Stimulated activated CD4-positive, alpha-beta T cell treated with anti-CD3 and anti-CD28 coated beads, Interleukin-12 subunit alpha, Interleukin-12 subunit beta, amount 100 ng/mL, for 24 hours (primary cell): Measurements from ENCODE around the gene GAK.

Experiments
- DNase-seq, 2 experiments: peaks; one replicate each; pipeline ENCODE4 v3.0.0-alpha.2; 2020; ENCODE audit warnings: low read depth in 2 of 2

GAK gene

DNA sequence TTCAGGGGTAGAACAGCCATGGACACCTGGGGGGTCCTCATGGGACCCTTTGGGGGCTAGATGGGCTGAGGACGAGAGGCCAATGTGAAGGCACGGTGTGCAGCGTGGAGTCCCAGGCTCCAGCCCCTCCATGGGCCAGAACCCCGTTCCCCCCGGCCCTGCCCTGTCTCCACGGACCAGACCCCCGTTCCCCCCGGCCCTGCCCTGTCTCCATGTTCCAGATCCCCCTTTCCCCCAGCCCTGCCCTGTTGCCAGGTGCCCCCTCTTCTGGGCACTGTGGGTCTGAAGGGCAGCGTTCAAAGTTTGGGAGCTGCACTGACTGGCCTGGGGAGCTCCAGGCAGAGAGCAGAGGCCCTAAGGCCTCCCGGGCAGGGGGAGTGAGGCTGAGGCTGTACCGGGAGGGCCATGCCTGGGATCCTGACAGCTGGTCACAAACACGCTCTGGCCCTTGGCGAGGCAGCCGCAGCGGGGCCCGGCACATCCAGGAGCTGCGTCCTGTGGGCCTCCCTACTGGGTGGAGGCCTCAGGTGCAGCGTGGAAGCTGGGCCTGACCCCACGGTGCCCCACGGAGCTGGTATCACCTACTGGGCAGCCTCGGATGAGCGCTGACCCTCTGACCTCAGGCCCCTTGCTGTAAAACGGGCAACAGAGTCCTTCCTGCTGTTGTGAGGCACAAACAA lies 32.4 kb upstream of the GAK start:
- no peak for DNase-seq

DNA sequence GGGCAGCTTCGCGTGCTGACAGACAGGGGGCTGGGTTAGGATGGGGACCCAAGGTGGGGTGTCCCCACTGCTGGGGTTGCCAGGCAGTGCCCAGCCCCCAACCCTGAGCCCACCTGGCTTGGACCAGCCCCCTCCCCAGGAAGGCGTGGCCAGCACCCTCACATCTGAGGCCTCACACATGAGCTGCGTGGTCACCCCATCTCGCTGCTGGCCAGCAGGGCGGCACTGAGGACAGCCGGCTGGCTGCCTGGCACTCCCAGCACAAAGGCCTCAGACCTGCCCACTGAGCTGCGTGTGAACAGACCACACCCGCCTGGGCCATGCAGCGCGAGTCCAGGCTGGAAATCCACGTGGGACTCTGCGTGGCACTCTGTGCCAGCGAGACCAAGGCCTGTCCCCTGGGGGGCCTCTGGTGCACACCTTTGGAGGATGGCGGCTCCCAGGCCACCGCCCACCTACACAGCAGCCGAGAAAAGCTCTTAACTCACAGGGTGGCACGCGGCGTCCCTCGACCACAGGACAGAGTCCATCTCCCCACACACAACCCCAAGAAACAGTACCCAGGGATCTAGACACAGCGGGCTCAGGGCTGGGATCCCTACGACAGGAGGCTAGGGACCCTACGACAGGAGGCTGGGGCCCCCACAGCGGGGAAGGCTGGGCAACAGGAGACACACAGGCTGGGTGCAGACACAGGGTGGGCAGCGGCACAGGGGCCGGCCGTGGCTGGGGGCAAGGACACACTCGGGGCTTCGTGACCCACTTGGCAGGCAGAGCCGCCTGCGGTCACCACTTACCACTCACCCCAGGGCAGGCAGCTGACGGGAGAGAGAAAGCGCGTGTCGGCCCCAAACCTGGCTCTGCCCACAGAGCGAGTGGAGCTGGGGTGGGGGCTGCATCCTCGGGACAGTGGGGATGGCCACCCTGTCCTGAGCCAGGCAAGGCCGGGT lies 31.4 kb upstream of the GAK start:
- DNase-seq = no peak

DNA sequence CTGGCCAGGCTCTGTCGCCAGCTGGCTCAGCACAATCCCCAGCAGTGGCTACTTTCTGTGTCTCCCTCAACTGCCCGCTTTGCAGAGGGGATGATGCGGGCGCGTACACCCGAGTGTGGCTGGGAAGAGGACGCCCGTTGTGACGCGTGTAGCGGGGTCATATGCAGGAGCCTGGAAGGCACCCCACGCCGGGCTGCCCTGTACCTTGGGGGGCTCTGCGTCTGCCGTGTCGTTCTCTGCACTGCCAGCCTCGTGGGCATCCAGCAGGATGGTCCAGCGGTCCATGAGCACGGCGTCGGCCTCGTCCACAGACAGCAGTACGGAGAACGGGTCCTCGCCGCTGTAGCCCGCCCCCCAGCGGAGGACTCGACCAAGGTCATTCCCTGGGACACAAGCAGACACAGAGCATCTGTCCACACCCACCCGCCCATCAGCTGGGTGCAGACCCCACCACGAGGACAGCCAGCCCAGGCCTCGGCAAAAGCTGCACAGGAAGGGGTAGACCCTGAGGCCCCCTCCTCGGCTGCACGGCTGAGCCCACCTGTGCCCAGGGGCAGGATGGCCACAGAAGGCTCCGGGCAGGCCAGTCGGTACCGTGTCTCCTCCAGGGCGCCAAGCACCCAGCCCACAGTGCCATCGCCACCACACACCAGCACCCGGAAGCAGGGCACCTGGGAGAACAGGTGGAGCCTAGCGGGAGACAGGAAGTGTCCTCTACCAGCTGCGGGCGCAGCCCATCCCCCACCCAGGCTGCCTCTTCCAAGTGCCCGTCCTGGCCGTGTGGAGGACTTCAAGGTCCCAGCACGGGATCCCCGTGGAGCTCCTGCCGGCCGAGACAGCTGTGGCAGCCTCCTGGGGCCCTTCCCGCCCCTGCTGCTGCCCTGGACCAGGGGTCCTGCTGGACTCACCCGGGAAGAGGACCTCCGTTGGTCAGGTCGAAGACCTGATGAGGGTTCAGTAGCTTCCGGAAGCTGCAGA lies 30.4 kb upstream of the GAK start:
- DNase-seq = no peak

DNA sequence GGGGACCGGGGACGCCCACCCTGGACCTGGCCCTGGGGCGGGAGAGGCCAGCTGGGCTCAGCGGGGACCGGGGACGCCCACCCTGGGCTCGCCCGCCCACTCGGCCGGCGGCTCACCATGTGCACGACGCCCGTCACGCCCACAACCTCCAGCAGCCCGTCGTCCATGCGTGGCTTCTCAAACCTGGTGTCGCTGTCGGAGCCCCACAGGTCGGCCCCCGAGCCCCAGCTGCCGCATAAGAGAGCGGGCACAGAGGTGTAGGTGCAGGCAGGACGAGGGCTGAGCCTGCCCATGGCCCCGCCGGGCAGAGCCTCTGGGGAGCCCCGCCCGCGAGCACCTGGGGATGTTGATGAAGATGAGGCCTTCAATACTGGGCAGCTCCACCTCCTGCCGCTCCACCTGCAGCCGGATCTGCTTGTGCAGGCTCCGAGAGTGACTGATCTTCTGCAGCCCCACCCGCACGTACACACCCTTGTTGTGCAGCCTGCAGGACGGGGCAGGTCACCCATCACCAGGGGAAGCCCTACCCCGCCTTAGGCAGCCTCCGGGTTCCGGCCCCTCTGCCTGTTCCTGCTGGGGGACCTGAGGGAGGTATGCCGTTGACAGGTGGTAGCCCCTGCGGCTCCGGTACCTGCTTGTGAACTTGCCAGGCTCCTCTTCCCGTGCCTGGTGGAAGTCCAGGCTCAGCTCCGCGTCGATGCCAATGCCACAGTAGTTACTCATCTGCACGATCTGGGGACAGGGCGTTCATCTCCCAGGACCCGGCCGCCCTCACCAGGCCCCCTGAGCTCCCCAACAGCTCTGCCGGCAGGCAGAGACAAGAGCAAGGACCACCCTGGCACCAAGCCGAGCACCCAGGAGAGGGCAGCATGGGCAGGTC lies 29.5 kb upstream of the GAK start:
- DNase-seq = no peak

DNA sequence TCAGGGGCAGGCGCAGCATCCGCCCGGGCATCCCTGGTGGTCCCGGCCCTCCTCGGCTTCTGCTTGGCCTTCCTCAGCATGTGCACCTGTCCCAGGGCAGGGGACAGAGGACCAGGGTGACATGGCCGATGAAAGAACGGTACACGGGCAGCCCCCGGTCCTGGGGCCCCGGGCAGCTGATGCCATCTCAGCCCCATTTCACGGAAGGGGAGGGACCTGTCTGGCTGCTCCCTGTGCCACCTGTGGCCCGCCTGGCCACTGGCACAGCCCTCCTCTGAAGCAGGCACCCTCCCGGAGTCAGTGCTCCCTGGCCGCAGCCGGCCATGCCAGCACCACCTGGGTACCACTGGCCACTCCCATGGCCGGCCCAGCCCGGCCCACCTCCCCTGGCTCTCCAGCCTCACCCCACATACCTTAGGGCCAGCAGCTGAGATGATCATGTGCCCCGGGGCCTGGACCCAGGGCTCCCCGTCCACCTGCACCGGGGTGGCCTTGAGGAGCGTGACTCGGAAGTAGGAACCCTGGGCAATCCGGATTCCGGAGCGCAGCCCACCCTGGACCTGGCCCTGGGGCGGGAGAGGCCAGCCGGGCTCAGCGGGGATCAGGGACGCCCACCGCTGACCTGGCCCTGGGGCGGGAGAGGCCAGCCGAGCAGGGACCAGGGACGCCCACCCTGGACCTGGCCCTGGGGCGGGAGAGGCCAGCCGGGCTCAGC lies 28.7 kb upstream of the GAK start:
- no peak for DNase-seq

DNA sequence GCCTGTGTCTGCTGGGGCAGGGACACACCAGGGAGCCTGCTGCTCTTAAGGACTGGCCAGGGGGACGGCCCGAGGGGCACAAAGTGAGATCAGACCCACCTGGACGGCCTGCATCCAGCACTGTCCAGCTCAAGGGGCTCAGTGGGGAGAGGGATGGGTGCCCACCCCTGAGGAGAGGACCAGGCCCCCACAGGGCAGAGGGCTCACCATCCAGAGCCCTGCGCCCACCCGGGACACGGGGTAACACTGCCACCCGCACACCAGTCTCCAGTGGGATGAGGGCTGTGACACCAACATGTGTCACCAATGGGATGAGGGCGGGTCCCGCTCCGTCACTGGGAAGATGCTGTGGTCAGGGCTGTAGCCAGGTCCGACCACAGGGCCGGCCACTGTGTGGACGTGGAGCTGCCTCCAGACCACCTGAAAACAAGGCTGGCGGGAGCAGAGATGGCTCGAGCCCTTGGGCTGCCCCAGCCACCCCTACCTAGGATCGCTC lies 28.1 kb upstream of the GAK start:
- no peak for DNase-seq

DNA sequence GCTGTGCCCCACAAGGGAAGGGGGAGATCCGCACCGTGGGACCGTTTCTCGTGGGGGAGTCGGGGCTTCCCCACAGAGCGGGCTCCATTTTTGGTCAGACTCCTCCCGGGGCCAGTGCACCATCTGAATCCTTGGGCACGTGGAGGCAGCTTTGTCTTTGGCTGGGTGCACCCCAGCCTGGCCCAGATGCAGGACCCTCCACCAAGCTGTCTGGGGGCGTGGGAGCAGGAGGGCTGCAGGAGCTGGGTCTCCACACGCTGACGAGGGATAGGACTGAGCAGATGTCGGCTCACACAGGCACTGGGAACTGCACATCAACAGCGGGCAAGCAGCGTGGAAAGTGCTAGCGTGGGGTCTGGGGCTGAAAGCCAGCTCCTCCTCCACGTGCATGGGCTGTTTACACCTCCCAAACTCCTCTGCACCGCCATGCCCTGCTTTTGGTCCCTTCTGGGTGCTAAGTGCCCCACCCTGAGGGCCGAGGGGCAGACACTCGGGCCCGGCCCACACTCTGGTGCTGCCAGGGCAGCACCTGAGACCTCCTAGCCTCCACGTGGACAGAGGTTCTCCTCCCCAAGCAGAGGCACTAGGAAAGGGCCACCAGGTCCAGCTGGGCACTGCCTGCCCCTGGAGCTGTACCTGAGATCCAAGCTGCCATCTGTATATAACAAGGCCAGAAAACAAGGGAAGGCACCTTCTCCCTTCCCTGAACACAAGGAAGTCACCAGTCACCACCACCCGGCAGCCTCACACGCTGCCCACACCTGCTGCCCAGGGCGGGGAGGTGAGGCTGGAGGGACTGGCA lies 27.4 kb upstream of the GAK start:
- DNase-seq = no peak

DNA sequence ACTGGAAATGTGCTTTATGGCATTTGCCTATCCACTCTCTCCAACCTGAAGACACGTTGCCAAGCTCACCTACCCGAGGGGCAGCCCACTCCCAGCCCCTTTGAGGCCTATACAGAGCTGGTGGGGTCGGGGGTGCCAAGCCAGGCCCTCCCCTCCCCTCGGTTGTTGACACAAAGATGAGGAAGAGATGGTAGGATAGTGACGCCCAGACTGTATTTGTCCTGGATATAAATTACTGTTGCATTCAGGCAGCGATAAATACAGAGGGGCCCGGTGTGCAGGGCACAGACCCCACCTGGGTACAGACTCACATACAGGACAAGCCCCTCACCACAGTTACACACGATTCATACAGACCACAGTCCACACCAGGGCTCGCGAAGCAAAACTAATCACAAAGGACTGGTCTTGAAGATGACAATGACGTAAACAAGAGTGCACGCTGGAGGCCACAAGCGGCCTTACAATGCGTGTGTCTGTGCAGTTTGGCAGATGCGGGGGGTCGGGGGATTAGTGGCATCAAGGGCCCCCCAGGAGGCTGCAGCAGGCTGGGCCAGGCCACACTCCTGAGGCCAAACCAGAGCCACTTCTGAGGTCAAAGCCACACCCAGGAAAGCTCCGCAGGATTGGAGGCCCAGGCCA lies 26.7 kb upstream of the GAK start:
- DNase-seq = no peak

DNA sequence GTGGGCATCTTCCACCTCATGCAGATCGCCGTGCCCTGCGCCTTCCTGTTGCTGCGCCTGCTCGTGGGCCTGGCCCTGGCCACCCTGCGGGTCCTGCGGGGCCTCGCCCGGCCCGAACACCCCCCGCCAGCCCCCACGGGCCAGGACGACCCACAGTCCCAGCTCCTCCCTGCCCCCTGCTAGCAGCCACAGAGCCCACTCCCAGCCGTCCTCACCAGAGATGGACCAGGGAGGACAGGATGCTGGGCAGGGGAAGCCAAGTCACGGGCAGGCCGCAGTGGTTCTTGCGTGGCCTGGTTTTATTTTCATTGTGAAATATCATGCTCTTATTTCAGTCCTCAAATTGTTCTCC lies 26.2 kb upstream of the GAK start:
- DNase-seq = no peak

DNA sequence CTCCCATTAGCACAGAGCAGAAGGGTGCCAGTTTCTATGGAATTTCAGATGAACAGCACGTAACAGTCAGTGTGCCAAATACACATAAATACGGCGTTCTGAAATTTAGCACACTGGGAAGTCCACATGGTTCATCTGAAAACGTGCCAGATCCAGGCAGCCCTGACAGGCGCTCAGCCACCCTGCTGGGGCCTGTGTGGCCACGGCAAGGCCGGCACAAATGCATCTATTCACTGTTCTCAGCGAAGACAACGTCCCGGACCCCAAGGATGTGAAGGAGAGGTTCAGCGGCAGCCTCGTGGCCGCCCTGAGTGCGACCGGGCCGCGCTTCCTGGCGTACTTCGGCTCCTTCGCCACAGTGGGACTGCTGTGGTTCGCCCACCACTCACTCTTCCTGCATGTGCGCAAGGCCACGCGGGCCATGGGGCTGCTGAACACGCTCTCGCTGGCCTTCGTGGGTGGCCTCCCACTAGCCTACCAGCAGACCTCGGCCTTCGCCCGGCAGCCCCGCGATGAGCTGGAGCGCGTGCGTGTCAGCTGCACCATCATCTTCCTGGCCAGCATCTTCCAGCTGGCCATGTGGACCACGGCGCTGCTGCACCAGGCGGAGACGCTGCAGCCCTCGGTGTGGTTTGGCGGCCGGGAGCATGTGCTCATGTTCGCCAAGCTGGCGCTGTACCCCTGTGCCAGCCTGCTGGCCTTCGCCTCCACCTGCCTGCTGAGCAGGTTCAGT lies 25.6 kb upstream of the GAK start:
- DNase-seq = no peak

DNA sequence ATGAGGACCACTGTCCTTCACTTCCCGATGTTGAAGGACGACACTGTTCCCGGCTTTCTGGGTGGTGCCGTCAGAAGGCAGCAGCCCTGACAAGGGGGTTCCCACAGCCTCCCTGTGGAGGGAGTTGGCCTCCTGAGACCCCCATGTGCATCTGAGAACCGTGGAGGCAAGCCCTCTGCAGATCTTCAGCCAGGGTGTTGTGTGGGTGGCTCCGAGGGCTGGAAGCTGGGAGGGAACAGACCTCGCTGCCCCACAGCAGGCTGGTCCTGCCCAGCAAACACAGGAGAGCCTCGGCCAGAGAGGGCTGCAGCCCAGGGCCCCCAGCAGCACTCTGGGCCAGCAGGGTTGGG lies 25.1 kb upstream of the GAK start:
- no peak for DNase-seq

DNA sequence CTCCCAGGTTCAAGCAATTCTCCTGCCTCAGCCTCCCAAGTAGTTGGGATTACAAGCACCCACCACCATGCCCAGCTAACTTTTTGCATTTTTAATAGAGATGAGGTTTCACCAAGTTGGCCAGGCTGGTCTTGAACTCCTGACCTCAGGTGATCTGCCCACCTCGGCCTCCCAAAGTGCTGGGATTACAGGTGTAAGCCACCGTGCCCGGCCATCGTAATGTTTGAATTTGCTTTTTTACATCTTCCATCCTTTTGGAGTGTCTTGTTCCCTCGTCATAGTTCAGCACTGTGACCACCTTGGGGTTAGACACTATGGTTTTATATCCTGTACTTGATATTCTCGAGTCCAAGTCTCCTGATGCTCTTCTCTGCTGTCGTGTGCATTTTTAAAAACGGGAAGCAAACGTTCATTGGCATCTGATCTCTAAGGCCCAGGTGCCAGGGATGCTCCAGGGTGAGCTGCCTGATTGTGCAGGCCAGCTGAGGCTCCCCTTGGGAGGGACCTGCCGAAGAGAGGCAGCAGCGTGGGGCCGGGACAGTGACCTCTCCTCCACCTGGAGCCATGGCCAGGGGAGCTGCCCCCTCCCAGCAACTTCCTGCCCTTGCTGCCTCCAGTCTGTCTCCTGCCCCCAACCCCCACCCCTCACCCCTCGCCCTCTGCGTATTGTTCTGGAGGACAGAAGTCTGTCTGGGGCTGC lies 24.6 kb upstream of the GAK start:
- DNase-seq = no peak

DNA sequence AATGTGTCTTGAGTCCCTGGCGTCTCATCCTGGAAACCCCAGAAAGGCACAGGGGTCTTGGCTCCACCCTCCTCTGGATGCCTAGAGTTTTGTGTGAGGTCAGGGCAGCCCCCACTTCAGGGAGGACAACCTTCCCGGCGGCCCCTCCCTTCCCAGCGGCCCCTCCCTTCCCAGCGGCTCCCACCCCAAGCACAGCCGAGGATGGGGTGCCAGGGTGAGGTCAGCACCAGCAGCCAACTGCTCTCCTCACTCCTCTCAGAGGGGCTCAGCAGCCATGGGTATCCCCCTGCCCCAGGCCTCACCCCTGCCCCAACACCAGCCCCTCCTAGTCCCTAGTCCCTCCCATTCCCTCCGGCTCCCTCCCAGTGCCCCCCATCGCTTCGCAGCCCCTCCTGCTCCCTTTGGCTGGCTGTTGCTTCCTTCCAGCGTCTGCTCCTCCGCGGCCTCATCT lies 23.8 kb upstream of the GAK start:
- no peak for DNase-seq

DNA sequence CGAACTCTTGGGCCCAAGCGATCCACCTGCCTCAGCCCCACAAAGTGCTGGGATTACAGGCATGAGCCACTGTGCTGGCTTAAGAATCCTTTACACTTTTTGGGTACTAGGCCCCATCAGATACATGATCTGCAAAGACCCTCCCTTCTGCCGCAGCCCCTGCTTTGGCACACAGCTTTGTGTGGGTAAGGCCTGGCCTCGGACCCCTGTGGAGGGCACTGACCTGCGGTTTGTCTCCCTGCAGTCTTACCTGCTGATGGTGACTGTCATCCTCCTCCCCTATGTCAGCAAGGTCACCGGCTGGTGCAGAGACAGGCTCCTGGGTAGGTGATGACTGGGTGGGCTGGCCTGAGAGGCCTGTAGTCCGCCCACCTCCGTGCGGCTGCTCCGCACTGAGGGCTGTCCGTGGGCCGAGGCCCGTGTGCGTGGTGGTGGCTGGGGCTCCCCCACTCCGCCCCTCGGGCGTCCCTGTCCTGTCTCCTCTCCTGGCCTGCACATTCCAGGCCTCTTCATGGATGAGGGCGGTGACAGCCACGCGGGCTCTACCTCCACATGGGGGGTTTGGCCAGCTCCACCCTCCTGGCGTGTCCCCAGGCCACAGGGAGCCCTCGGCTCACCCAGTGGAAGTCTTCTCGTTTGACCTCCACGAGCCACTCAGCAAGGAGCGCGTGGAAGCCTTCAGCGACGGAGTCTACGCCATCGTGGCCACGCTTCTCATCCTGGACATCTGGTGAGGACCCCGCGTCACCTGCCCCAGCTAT lies 23.2 kb upstream of the GAK start:
- no peak for DNase-seq

DNA sequence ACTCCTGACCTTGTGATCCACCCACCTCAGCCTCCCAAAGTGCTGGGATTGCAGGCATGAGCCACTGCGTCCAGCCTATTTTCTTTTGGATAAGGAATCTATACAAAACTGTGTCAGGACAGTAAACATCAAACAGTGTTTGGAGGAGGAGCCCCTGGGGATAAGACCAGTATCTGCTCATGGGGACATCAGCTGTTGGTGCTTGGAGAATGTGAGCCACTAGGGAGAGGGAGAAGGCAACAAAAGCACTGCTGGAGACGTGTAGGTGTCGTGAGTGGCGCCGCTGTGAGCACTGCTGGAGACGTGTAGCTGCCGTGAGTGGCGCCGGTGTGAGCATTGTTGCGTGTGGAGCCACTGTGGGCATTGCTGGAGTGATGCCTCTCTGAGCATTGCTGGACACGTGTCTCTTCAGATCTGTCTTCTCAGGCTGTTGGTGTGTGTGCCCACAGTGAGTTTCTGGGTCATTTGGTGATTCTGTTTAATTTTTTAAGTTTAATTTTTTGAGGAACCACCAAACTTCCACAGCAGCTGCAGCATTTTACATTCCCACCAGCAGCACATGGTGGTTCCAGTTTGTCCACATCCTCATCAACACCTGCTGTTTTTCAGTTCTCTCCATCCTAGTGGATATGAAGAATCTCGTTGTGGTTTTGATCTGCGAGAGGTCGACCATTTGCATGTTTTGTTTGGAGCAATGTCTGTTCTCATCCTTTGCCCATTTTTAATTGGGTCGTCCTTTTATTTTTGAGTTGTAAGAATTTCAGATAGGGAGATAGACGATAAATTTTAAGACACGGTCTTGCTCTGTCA lies 22.3 kb upstream of the GAK start:
- no peak for DNase-seq

DNA sequence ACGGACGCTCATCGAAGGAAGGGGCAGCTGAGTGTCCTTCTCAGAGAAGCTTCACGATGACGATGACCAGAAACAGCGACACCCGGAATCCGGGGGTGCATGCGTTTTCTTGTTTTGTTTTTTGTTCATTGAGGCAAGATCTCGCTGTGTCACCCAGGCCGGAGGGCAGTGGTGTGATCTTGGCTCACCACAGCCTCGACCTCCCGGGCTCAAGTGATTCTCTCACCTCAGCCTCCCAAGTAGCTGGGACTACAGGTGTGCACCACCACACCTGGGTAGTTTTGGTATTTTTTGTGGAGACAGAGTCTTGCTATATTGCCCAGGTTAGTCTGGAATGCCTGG lies 21.4 kb upstream of the GAK start:
- DNase-seq = no peak
